Measurements from ENCODE around the gene RASAL3.
A peak's percentile ranks its signal among the peaks of the same experiment; 100 is the strongest.

RASAL3 gene

DNA sequence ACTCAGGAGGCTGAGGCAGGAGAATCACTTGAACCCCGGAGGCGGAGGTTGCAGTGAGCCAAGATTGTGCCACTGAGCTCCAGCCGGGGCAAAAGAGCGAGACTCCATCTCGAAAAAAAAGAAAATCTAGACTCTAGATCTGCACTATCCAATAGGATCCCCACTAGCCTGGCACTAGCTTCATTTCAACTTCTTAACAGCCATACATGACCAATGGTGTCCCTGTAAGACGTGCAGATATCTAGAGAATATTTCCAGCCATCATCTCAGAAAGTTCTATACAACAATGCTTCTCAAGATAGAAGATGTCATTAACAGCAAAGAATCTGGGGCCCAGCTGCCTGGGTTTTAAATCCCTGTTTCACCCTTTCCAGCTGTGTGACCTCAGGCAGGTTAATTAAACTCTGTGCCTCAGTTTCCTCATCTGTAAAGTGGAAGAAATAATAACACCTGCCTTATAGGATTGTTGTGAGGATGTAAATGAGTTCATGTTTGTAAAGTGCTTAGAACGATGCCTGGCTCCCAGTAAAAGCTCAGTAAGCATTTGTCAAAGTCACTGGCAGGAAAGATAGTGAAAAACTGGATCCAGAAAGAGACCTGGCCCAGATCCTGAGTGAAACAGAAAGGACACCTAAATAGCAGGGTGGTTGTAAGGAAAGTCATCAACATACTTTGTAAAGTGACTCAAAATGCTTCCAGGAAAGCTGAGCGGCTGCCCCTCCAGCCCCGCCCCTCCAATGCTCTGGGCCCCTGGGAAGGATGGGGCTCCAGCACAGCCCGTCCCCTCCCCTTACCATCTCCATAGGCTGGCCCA is 28.1 kb downstream of the RASAL3 start:
- DNase-seq (ENCODE audit: low read depth in 1 of 2, low spot score in 1 of 2): no peak

DNA sequence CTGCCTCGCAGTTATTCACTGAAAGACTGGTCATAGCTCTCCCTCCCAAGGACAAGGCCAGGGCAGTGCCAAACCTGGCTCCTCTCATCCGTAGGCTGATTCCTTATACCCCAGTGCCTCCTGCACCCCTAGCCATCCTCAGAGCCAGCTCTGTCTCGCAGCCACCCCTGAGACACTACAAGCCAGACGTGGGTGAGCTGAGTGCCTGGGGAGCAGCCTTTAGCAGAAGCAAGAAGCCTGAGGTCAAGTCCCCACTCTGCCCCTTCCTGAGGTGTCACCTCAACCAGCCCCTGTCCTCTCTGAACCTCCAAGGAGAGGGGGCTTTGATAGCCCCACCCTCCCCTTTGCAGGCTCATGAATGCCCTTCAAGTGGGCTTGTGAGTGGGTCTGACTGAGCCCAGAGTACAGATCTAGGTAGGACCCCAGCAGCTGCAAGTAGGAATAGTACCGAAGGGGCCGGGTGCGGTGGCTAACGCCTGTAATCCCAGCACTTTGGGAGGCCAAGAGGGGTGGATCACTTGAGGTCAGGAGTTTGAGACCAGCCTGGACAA is 30.8 kb downstream of the RASAL3 start:
- no peak for DNase-seq (ENCODE audit: low read depth in 1 of 2, low spot score in 1 of 2)

DNA sequence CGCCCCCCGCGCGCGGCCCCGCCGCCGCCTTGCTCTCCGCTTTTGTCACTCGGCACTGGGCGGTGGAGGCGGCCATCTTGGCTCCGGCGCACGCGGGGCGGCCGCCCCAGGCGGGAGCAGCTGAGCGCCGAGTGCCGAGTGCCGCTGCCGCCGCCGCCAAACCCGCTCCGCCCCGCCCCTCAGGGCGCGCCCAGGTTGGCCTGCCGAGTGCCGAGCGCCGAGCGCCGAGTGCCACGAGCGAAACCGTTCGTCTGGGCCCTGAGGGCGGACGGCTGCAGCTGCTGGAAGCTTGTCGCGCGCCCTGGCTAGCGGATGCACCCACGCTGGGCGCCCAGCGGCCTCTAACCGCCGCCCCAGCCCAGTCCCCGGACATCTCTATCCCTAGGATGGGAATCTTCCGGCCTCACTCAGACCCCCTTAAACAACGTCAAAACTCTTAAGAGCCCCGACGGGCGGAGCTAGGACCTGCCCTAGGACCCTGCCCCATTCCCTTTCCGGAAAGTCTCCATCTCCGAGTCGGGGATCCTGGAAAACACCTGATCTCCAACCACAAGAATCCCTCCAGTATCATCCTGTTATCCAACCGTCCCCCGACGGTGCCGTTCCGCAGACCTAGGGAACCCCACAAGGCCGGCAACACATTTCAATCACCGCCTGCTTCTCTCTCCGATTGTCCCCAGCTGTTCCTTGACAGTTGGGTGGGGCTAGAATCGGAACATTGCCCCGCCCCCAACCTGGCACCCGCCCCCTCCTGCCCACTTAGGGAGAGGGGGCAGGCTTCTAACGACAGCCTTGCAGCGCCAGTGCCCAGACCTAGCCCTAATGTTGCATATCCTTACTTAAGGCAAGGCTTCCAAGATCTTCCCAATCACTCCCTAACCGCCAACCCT is 31.5 kb downstream of the RASAL3 start:
- DNase-seq (ENCODE audit: low read depth in 1 of 2, low spot score in 1 of 2): peak; percentile 80 to 84

DNA sequence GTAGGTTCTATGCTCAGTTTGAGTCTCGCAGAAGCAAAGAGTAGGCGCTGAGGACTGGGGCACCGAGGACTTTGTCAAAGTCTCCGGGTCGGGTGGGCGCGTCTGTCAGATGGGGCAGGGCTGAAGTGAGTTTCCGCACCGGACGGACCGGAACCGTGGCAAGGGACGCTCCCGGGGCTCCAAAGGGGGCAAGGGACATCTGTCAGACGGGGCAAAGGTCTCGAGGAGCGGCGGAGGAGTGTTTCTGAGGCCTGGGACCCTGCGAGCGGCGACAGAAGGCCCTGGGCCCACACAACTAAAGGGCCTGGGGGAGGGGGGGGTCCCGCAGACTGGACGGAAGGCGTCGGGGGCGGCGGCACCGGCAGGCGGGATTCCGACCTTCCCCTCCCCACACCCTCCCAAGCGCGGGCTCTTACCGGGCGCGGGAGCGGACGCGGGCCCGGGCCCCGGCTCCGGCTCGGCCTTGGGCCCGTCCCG is 32.3 kb downstream of the RASAL3 start:
- no peak for DNase-seq (ENCODE audit: low read depth in 1 of 2, low spot score in 1 of 2)

- no peak for DNase-seq (ENCODE audit: low read depth in 1 of 2, low spot score in 1 of 2)
Measured at GRCh38 chr19:15431396-15432017, 32.8 kb downstream of the RASAL3 start.

DNA sequence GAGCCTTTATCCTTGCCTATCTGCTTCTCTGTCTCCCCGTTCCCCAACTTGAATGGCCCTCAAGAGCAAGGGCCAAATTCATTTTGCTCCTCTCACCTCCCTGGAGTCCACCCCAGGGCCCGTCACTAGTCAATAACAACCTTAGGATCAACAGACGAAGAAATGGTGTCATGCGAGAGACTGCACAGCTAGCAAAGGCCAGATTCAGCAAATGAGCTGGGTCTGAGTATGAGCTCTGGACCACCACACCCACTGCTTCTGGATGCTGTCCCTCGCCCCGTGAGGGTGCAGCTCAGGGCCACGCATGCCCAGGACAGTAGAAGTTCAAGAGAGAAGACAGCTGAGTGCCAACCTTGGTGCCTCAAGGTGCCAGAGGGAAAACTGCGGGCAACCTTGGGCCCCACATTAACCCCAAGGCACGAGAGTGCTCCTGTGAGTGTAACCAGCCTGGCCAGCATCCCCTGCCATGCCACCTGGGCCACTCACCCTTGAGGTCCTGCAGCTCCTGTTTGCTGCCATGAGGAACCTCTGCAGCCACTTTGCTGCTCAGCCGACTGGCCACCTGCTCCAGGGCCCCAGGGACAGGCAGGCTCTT is 33.7 kb downstream of the RASAL3 start:
- DNase-seq (ENCODE audit: low read depth in 1 of 2, low spot score in 1 of 2): no peak

DNA sequence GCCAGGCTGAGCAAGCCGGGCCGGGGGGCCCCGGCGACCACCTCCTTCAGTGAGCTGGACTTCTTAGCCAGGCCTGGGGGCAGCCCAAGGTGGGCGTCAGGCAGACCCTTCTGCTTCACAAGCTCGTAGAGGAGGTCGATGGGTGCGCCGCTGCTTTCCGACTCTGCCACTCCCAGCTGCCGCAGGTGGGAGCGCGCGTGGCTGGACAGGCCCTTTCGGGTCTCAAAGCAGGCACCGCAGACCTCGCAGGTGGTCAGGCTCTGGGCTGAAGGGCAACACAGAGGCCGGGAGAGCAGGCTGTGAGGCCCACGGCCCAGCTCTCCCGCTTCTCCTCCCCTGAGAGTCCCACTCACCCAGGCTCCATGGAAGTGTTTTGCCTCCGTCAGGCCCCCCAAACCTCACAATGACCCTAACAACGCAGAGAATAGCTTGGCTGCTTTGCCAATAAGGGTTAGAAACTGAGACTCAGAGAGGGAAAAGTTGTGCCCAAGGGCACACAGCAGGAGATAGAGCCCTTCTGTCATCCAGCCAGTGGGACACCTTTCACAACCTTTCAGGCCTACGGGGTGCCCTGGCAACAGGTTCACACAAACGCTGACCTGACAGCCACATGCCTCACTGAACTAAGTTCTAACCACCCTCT is 34.4 kb downstream of the RASAL3 start:
- no peak for DNase-seq (ENCODE audit: low read depth in 1 of 2, low spot score in 1 of 2)

- no peak for DNase-seq (ENCODE audit: low read depth in 1 of 2, low spot score in 1 of 2)
Measured at GRCh38 chr19:15428956-15429824, 35.2 kb downstream of the RASAL3 start.

- no peak for DNase-seq (ENCODE audit: low read depth in 1 of 2, low spot score in 1 of 2)
Measured at GRCh38 chr19:15427991-15428471, 36.3 kb downstream of the RASAL3 start.

- no peak for DNase-seq (ENCODE audit: low read depth in 1 of 2, low spot score in 1 of 2)
Measured at GRCh38 chr19:15427350-15427700, 37.0 kb downstream of the RASAL3 start.

DNA sequence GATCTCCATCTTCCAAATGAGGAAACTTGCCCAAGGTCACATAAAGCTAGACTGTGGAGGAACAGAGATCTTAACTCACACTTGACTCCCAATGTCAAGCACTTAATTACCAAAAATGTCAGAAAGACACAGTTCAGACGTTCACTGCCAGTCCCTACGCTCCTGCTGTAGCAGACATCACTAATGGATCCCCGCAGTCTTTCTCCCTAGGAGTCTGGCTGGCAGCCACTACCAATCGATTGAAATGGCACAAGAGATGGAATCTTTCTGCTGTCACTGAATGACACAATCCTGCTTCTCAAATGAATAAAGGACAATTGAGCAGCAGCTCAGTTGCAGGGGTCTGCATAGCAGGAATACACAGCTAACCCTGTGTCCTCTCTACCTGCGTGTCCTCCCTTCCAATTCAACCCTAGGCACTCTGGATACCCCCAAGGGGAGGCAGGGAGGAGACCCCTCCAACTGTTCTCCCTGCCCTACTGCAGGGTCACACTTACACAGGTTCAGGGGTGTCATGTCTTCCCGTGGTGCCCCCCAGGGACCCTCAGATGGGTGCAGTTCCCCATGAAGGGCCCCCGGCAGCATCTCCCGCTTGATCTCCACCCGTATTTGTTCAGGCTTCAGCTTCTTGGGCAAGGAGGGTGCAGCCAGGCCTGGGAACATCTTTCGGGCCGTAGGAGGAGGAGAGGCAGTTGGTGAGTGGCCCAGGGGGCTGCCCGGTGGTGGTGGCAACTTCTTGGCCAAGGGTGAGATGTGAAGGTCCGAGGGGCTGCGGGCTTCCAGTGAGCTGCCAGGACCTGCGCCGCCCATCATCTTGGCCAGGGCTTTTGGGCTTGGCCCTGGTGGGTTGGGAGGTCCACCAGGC is 37.6 kb downstream of the RASAL3 start:
- DNase-seq (ENCODE audit: low read depth in 1 of 2, low spot score in 1 of 2): no peak

DNA sequence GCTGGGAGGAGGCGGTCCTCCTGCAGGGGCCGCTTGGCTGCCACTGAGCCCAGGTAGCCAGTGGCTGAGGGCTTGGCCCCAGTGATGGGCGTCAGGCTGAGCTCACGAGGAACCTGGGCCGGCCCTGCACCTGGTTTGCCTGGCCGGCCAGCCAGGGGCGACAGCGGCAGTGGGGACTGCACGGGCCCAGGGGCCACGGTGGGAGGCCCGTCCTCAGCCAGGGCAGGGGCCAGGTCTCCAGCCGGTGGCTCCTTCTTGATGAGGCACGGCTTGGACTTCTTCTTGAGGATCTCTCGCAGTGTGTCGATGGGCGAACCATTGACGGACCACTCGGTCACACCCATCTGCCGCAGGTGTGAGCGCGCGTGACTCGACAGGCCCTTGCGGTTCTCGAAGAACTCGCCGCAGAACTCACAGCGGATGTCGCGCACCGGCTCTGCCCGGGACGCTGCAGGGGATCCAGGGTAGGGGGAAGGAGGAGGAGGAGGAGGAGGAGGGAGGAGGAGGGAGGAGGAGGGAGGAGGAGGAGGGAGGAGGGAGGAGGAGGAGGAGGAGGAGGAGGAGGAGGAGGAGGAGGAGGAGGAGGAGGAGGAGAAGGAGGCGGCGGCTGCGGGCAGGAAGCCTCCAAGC is 38.9 kb downstream of the RASAL3 start:
- DNase-seq (ENCODE audit: low read depth in 1 of 2, low spot score in 1 of 2): no peak

- DNase-seq (ENCODE audit: low read depth in 1 of 2, low spot score in 1 of 2): no peak
Measured at GRCh38 chr19:15424692-15425272, 39.6 kb downstream of the RASAL3 start.

DNA sequence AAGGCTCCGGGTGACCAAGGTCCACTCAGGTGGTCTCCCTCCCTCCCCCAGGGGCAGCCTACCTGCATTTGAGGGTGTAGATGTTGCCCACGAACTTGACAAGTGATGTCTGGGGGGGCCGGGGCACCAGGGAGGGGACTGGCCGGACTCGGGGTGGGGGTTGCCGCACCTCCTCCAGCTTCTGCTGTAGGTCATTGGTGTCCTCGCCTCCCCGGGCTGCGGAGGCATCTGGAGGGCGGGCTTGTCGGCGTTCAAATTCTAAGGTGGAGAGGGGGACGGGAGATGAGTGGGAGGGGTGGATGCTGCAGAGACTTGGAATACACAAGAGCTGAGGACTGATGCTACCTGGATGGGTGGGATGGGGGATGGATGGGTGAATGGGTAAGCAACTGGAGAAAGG is 40.2 kb downstream of the RASAL3 start:
- no peak for DNase-seq (ENCODE audit: low read depth in 1 of 2, low spot score in 1 of 2)

- DNase-seq (ENCODE audit: low read depth in 1 of 2, low spot score in 1 of 2): no peak
Measured at GRCh38 chr19:15423130-15423529, 41.2 kb downstream of the RASAL3 start.

- no peak for DNase-seq (ENCODE audit: low read depth in 1 of 2, low spot score in 1 of 2)
Measured at GRCh38 chr19:15422296-15423075, 41.9 kb downstream of the RASAL3 start.

GRCh38 chr19:15421721-15422260 is 42.6 kb downstream of the RASAL3 start:
- no peak for DNase-seq (ENCODE audit: low read depth in 1 of 2, low spot score in 1 of 2)

Measured in activated CD4-positive, alpha-beta T cell treated with anti-CD3 and anti-CD28 coated beads, Interleukin-2, amount 50 U/mL, for 24 hours (primary cell).